Activated naive CD4-positive, alpha-beta T cell treated with anti-CD3 and anti-CD28 coated beads, Interleukin-2, amount 50 U/mL, for 72 hours (primary cell): Measurements from ENCODE around the gene ANO4. TPM values are rescaled to one million over a fixed set of nuclear protein-coding genes. Genes with fewer than 3 reads are reported as not detected.

Experiments
- ATAC-seq, 2 donors: fragments of 150-1000 bp; cut with Tn5 transposase; 2 replicates each; pipeline ENCODE4 v1.10.0; 2021; ENCODE audit warnings: mild to moderate bottlenecking in 2 of 2, moderate library complexity in 2 of 2
- DNase-seq, 2 donors: peaks; one replicate each; pipeline ENCODE4 v3.0.0; 2021 to 2022; ENCODE audit warnings: low spot score in 2 of 2
- H3K27ac Mint-ChIP-seq, 2 donors: one replicate each; pipeline ENCODE4 v1.8.0; 2022; ENCODE audit warnings: mild to moderate bottlenecking in 2 of 2, mixed read lengths in 2 of 2
- H3K36me3 Mint-ChIP-seq, 2 donors: one replicate each; pipeline ENCODE4 v1.8.0; 2022; ENCODE audit warnings: mixed read lengths in 2 of 2
- H3K9me3 Mint-ChIP-seq, 2 donors: one replicate each; pipeline ENCODE4 v1.8.0; 2022; ENCODE audit warnings: mixed read lengths in 2 of 2
- total RNA-seq, 2 donors: library from RNA; stranded (reverse); gene quantifications; one replicate each; pipeline ENCODE4 v1.2.3, GENCODE V29; 2022

Gene ANO4
- total RNA-seq: not detected

GRCh38 chr12:100794441-100795173, at the start of gene ANO4:
ANO4 (plus strand) TSS chr12:100794776; CDS start chr12:100901786, 107,010 bp downstream.
- Mint-ChIP-seq H3K27ac (no peak within 1 kb of the TSS), H3K36me3 (no peaks in the 10 kb centered on the region), H3K9me3 (no peaks in the 10 kb centered on the region)
- ATAC-seq (no peak), DNase-seq (no peak)

- DNase-seq: no peak
- Mint-ChIP-seq H3K36me3 (no peaks in the 10 kb centered on the region), H3K9me3 (peaks cover 6 to 8% of the 10 kb centered on the region in 2 donors), H3K27ac (no peak overlapping the region)
- no peak for ATAC-seq
These were observed 49.1 kb upstream of the ANO4 start for GRCh38 chr12:100745378-100746071.

DNA sequence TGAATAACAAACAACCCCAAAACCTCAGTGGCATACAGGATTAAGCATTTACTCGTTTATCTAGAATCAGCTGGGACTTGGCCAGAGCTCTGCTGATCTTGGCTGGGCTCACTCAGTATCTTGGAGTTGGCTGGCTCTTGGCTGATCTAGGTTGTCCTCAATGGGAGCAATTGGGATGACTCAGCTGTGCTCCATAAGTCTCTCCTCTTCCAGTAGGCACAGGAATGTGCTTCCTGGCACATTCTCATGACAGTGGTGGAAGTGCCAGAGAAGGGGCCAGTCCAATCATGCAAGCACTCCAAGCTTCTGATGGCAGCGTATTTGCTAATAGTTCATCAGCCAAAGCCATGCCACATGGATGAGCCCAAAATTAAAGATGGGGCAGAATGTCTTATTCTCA, 41.7 kb upstream of the ANO4 start:
- Mint-ChIP-seq H3K27ac (no peak overlapping the region), H3K9me3 (peaks cover 4 to 13% of the 10 kb centered on the region in 2 donors), H3K36me3 (peaks cover 0 to 5% of the 10 kb centered on the region in 2 donors)
- DNase-seq (no peak), ATAC-seq (no peak)

- H3K9me3 Mint-ChIP-seq: peaks cover 4 to 13% of the 10 kb centered on the region in 2 donors
- DNase-seq (no peak), ATAC-seq (no peak)
- H3K27ac Mint-ChIP-seq: no peak overlapping the region
- peaks cover 0 to 5% of the 10 kb centered on the region in 2 donors for H3K36me3 Mint-ChIP-seq
These were observed 40.7 kb upstream of the ANO4 start for GRCh38 chr12:100753837-100754236.

DNA sequence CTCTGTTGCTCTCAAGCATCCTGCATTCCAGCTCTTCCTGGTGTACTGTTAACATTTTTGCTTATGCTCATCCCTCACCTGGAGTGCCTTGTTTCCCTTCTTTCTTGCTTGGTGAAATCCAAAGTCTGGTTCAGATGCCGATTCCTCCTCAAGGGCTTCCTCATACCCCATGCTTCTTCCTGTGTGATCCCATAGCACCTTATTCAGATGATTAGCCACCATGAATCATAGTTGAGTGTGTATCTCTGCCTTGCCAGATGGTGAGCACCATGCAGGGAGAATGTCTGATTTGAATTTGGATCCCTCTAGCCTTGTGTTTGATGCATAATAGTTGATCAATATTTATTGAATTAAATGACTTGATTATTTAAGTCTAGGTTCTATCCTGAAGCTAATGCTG, 39.4 kb upstream of the ANO4 start:
- Mint-ChIP-seq H3K9me3 (peaks cover 4 to 13% of the 10 kb centered on the region in 2 donors), H3K27ac (no peak overlapping the region), H3K36me3 (peaks cover 0 to 5% of the 10 kb centered on the region in 2 donors)
- ATAC-seq (no peak), DNase-seq (no peak)

DNA sequence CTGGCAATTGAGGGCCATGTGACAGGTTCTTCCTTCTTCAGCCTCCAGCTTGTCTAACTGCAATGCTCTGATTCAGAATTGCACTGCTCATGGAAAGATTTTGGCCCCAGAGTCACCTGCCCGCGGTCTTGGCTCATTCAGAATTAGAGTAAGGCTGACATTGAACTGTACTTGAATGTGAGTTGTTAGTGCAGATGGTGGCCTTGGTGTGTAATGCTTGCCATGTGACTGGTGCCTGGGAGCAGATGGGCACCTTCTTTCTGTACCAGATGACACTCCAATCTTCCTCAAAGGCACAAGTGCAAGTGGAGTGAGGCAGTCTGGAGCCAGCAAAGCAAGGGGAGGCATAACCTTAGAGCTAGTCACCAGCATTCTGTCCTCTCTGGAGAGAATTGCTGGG, 36.5 kb upstream of the ANO4 start:
- H3K36me3 Mint-ChIP-seq: peaks cover 0 to 5% of the 10 kb centered on the region in 2 donors
- DNase-seq (no peak), ATAC-seq (no peak)
- peaks cover 4 to 10% of the 10 kb centered on the region in 2 donors for H3K9me3 Mint-ChIP-seq
- no peak overlapping the region for H3K27ac Mint-ChIP-seq

DNA sequence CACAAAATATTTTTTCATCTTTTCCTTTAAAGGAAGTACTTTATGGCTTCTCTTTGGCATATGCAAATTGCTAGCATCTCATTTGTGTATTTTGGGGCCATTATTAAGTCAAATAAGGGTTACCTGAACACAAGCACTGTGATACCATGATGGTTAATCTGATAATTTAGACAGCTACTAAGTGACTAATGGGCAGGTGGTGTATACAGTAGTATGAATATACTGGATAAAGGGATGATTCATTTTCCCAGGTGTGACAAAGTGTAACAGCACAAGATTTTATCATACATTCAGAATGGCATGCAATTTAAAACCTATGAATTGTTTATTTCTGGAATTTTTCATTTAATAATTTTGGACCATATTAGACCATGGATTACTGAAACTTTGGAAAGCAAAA, 27.2 kb upstream of the ANO4 start:
- DNase-seq (no peak), ATAC-seq (no peak)
- H3K36me3 Mint-ChIP-seq: no peaks in the 10 kb centered on the region
- no peak overlapping the region for H3K27ac Mint-ChIP-seq
- peaks cover 3 to 13% of the 10 kb centered on the region in 2 donors for H3K9me3 Mint-ChIP-seq

- Mint-ChIP-seq H3K27ac (no peak overlapping the region), H3K36me3 (no peaks in the 10 kb centered on the region), H3K9me3 (peaks cover 3 to 13% of the 10 kb centered on the region in 2 donors)
- ATAC-seq (no peak), DNase-seq (no peak)
These were observed 26.6 kb upstream of the ANO4 start for GRCh38 chr12:100767950-100768349.

- ATAC-seq: no peak
- no peaks in the 10 kb centered on the region for H3K36me3 Mint-ChIP-seq
- H3K27ac Mint-ChIP-seq: no peak overlapping the region
- no peak for DNase-seq
- peaks cover 0 to 4% of the 10 kb centered on the region in 2 donors for H3K9me3 Mint-ChIP-seq
These were observed 15.5 kb upstream of the ANO4 start for GRCh38 chr12:100778967-100779590.

GRCh38 chr12:100789146-100789545, 5.4 kb upstream of the ANO4 start:
- ATAC-seq: no peak

GRCh38 chr12:100789975-100790374, 4.6 kb upstream of the ANO4 start:
- Mint-ChIP-seq H3K9me3 (peaks cover 6 to 13% of the 10 kb centered on the region in 2 donors), H3K27ac (no peak overlapping the region), H3K36me3 (no peaks in the 10 kb centered on the region)
- no peak for ATAC-seq
- no peak for DNase-seq

More at GRCh38 chr12:100789146-100789545, 5.4 kb upstream of the ANO4 start:
- no peak for DNase-seq
- H3K27ac Mint-ChIP-seq: no peak overlapping the region
- no peaks in the 10 kb centered on the region for H3K36me3 Mint-ChIP-seq
- H3K9me3 Mint-ChIP-seq: peaks cover 6 to 13% of the 10 kb centered on the region in 2 donors

DNA sequence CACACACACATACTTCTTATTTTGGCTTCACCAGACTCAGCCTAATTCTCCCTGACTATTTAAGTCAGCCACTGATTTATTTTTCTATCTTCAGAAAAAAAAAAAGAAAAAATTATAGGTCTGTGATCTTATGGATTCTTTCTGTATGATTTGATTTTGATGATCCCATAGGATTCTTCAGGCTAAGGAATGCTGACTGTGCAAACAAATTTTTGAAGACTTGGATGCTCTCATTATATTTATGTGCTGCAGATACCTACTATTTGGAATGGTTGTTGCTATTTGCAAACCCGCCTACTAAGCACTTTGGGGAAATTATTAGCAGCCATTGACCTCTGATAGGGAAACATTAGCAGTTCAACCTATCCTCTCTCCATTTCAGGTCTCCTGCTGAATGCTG, 4.0 kb upstream of the ANO4 start:
- no peak overlapping the region for H3K27ac Mint-ChIP-seq
- no peak for DNase-seq
- ATAC-seq: no peak
- no peaks in the 10 kb centered on the region for H3K36me3 Mint-ChIP-seq
- peaks cover 6 to 9% of the 10 kb centered on the region in 2 donors for H3K9me3 Mint-ChIP-seq

DNA sequence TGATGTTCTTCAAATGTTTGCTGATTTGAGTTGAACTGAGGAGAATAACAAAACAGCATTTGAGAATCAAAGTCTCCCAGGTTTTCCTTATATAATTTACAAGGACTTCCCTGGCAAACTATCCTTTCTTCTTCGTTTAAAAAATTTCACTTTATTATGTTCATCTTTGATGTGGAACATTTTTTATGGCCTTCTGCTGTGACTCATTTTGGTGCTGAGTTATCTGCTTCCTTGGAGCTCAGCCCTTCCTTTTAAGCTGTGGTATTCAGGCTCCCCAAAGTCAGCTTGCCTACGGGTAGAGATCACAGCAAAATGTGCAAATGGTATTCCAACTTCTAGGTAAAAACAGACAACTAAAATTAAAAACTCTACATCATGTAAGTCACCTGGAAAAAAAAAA, 1.4 kb upstream of the ANO4 start:
- DNase-seq (no peak), ATAC-seq (no peak)
- H3K9me3 Mint-ChIP-seq: peaks cover 5 to 6% of the 10 kb centered on the region in 2 donors
- no peak overlapping the region for H3K27ac Mint-ChIP-seq
- H3K36me3 Mint-ChIP-seq: no peaks in the 10 kb centered on the region

GRCh38 chr12:100795174-100795799, 711 bp downstream of the ANO4 start:
- no peak overlapping the region for H3K27ac Mint-ChIP-seq

GRCh38 chr12:100795800-100796179, 1.2 kb downstream of the ANO4 start:
- H3K27ac Mint-ChIP-seq: no peak overlapping the region
- H3K36me3 Mint-ChIP-seq: no peaks in the 10 kb centered on the region
- DNase-seq (no peak), ATAC-seq (no peak)
- H3K9me3 Mint-ChIP-seq: no peaks in the 10 kb centered on the region

More at GRCh38 chr12:100795174-100795799, 711 bp downstream of the ANO4 start:
- Mint-ChIP-seq H3K36me3 (no peaks in the 10 kb centered on the region), H3K9me3 (no peaks in the 10 kb centered on the region)
- ATAC-seq (no peak), DNase-seq (no peak)

DNA sequence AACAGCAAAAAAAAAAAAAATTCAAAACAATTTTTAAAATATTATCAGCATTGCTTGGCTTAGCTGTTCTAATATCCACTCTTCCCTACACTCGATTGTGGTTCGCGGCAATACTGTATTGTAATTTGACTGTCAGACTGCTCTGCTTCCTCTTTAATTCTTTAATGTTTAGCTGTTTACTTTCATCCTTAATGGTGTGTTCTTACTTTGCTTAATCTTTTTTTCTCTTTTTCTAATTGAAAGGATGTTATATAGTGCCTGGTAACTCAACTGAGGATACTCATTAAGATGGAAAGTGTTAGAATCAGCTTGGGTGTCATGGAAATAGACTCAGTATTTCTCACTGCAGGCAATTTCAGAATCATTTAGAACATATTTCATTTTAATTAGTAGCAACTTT, 2.0 kb downstream of the ANO4 start:
- Mint-ChIP-seq H3K36me3 (no peaks in the 10 kb centered on the region), H3K9me3 (peaks cover 0 to 3% of the 10 kb centered on the region in 2 donors), H3K27ac (no peak overlapping the region)
- DNase-seq (no peak), ATAC-seq (no peak)

- H3K36me3 Mint-ChIP-seq: no peaks in the 10 kb centered on the region
- no peak for ATAC-seq
- peaks cover 0 to 3% of the 10 kb centered on the region in 2 donors for H3K9me3 Mint-ChIP-seq
- no peak for DNase-seq
- H3K27ac Mint-ChIP-seq: no peak overlapping the region
These were observed 2.7 kb downstream of the ANO4 start for GRCh38 chr12:100797246-100797645.
